AG10803 (cell line): ENCODE data around the gene ADH4.

Source experiments
- DNase-seq: peaks from one replicate; pipeline ENCODE4 v3.0.0; 2010; ENCODE audit warnings: low read depth
- H3K4me3 ChIP-seq: 2 replicates; pipeline ENCODE4 v1.5.1; 2011; ENCODE audit warnings: mild to moderate bottlenecking, low read length, control low read depth
- TF ChIP-seq, protein P1 (sequence below): conservative IDR thresholded peaks from 2 replicates; pipeline ENCODE4 v1.5.1; 2011; ENCODE audit warnings: mild to moderate bottlenecking, low read length, control low read depth, inconsistent platforms

The ADH4 gene

DNA sequence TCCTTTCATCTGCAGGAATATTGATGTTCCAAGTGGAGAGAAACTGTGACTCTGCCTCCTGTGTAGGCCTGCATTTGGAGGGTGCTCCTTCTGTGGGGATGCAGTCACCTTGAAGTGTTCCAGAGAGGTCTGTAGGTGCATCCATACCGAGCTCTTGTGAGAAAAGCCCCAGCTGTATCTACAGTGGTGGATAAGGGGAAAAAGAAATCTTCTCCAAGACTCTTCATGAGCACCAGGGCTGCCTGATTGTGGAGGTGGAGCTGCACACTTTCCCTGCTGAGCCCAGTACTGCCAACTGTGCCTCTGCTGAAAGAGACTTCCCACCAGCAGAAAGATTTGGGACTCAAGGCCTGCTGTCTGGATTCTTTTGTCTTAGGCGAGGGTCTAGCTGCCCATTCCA, 35.1 kb upstream of the ADH4 start:
- no peak for DNase-seq
- no peak overlapping the region for H3K4me3 ChIP-seq
- TF ChIP-seq, protein P1, sequence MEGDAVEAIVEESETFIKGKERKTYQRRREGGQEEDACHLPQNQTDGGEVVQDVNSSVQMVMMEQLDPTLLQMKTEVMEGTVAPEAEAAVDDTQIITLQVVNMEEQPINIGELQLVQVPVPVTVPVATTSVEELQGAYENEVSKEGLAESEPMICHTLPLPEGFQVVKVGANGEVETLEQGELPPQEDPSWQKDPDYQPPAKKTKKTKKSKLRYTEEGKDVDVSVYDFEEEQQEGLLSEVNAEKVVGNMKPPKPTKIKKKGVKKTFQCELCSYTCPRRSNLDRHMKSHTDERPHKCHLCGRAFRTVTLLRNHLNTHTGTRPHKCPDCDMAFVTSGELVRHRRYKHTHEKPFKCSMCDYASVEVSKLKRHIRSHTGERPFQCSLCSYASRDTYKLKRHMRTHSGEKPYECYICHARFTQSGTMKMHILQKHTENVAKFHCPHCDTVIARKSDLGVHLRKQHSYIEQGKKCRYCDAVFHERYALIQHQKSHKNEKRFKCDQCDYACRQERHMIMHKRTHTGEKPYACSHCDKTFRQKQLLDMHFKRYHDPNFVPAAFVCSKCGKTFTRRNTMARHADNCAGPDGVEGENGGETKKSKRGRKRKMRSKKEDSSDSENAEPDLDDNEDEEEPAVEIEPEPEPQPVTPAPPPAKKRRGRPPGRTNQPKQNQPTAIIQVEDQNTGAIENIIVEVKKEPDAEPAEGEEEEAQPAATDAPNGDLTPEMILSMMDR, result no peak

DNA sequence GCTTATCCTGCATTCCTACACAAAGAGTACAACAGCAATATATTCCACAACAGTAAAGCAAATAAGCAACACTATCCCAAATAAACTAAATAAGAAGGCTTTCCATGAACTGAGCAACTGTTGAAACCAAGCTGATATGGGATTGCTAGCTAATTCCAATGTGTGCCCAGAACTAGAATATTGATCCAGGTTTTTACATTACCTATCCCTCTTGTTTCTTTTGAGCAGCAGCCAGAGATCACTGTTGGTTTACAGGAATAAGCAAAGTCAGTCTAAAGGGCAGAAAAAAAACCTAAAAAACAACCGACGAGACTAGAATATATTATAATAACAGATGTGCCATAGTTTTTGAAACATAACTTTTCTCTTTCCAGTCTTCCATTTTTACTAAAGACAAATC, 22.4 kb upstream of the ADH4 start:
- no peak for DNase-seq
- H3K4me3 ChIP-seq, result no peak overlapping the region
- TF ChIP-seq, protein P1, result no peak

DNA sequence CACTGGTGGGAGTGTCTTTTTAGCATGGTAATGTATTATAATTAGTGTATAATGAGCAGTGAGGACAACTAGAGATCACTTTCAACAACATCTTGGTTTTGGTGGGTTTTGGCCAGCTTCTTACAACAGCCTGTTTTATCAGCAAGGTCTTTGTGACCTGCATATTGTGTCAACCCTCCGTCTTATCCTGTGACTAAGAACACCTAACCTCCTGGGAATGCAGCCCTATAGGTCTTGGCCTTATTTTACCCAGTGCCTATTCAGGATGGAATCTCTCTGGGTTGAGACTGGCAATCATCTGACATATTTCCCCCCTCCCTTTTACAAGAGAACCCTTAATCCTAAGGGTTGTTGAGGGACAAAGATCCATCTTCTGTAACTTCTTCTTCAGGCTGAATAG, 21.9 kb upstream of the ADH4 start:
- TF ChIP-seq, protein P1, result no peak
- DNase-seq, result no peak
- no peak overlapping the region for H3K4me3 ChIP-seq

DNA sequence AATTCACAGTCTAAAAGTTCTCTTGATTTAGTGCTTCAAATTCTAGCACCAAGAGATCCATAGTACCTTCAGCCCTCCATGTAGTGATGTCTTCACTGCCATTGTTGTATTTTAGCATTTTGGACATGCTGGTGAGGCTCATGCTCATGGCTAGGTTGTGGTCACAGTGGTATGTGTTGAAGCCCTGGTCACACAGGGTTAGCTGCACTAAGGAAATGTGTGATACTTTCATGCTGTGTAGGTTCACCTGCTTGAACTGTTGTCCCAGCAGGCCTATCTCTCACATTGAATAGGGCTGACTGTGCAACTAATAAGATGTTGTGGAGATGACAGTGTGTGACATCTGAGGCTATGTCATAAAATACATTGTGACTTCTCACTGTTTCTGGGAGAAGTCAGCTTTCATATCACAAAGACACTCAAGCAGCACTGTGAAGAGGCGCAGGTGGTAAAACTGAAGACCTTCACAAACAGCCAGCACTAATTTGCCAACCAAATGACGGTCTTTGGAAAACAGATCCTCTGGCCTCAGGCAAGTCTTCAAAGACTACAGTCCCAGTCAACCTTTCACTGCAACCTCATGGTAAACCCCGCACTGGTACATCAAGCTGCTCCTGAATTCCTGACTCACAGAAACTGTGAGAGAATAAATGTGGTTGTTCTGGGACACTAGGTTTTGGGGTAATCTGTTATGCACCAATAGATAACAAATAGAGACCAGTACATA, 17.4 kb upstream of the ADH4 start:
- no peak for DNase-seq
- TF ChIP-seq, protein P1, result no peak

DNA sequence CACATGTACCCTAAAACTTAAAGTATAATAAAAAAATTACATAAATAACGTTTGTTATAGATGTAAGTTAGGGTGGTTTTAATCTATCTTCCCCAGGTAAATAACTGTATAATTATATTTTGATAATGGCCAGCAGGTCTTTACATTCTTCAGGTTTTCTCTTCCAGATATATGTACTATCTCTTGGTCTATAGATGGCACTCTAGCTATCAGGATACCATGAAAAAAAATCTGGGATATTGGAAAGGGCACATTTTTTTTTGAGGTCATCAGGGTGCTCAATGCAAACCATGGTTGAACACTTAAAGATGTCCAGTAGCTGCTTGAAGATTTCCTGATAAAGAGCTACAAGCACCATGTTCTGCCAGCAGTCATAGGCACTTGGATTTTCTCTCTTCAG, 15.6 kb upstream of the ADH4 start:
- DNase-seq, result peak; percentile 8
- TF ChIP-seq, protein P1, result peak; percentile 28
- H3K4me3 ChIP-seq, result no peak overlapping the region

More for the DNA sequence above, 17.4 kb upstream of the ADH4 start:
- H3K4me3 ChIP-seq, result no peak overlapping the region

DNA sequence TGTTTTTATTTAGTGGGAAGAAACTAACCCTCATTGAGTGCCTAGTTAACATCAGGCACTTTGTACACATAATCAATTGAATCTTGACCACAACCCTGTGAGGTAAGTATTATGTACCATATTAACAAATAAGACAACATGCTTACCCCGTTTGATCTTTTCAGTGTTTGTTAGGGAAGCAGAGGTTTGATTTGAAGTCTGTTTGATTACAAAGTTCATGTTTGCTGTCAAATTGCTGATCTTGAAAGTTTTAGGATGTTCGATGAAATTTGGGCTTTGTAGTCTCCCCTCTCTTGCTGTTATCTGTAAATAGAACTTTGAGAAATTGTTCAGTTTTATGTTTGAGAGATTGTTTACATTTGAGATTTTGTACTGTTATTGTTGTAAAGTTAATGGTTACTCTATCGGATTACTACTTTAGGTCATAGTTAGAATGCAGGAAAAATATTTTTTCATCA, 13.4 kb upstream of the ADH4 start:
- no peak overlapping the region for H3K4me3 ChIP-seq
- TF ChIP-seq, protein P1, result no peak
- DNase-seq, result no peak

DNA sequence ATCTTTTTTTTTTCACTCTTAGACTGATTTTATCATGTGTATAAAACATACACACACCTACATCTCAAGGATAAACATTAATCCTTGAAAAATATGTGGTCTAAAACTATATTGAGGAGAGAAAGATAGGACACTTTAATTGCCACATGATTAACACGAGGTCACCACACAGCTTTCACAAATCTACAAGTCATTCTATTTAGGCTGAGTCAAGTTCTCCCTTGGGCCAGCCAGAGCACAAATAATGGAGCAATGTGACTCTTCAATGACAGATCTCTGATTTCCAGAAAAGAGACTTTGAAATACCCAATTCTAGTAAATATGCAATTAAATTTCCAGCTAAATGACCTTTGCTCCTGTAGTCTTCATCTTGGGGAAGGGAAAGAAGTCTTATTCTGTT, 12.9 kb upstream of the ADH4 start:
- DNase-seq, result no peak
- H3K4me3 ChIP-seq, result no peak overlapping the region
- TF ChIP-seq, protein P1, result no peak
